ENCODE measurements around the gene ZNF45. TPM values are rescaled to one million over a fixed set of nuclear protein-coding genes. Genes with fewer than 3 reads are reported as not detected.
"Not testable (repeated sequence)": the region's sequence is repeated elsewhere in the genome, so short reads cannot be mapped to it uniquely, and the experiment has no call there.

The ZNF45 gene
- total RNA-seq, 4 donors from 2014 or later = 2.8 to 7.7 (median 4.0) TPM

- Histone ChIP-seq H3K4me3 (no peak overlapping the region), H3K9me3 (peaks cover 0 to 19% (median 14%) of the 10 kb centered on the region in 3 donors), H3K27ac (no peak overlapping the region), H3K4me1 (no peaks in the 10 kb centered on the region), H3K36me3 (peaks cover 0 to 22% of the 10 kb centered on the region in 2 donors), H3K27me3 (no peaks in the 10 kb centered on the region)
- ATAC-seq = no peak
- intact Hi-C loops (cut with DNase I; ENCODE audit: low total_unique reads) (loop anchor here (10.0 kb wide), 1 partner anchor 98 kb away; the partner anchor contains the start of gene ZNF223), in situ Hi-C loops (cut with MboI; ENCODE audit: low sequenced_read_pairs in 4 of 4) (loop anchor here in 1 of 4 donors (10.0 kb wide), 1 partner anchor 132 kb away; the partner anchor contains the start of gene ZNF283)
- no peak for DNase-seq
- TF ChIP-seq POLR2A (IDR thresholded peaks at IDR 0.05) (no peak), CTCF (IDR thresholded peaks at IDR 0.05 in 4 of 5, conservative IDR thresholded peaks at IDR 0.05 in 1 of 5) (no peak)
Observed at GRCh38 chr19:43956827-43957226, 21.7 kb upstream of the ZNF45 start.

- peak within 1 kb of the TSS; percentile 70 to 97 (median 84) for H3K4me3 ChIP-seq
- peaks cover 0 to 13% (median 10%) of the 10 kb centered on the region in 3 donors for H3K9me3 ChIP-seq
- H3K4me1 ChIP-seq = peaks cover 0 to 3% of the 10 kb centered on the region in 2 donors
- DNase-seq (peak; percentile 87 to 90), ATAC-seq (peak; percentile 100)
- in situ Hi-C loops (cut with MboI; ENCODE audit: low sequenced_read_pairs in 4 of 4) = loop anchor here in 1 of 4 donors (10.0 kb wide), 1 partner anchor 126 kb away; the partner anchor contains the start of gene ZNF283
- TF ChIP-seq POLR2A (IDR thresholded peaks at IDR 0.05) (no peak), CTCF (IDR thresholded peaks at IDR 0.05 in 4 of 5, conservative IDR thresholded peaks at IDR 0.05 in 1 of 5) (peak in 4 of 5 experiments; percentile 19 to 48 (median 38))
- intact Hi-C loops (cut with DNase I; ENCODE audit: low total_unique reads) = loop anchor here (1.0 to 10.0 kb wide), 9 partner anchors 16 to 262 kb away; partner anchors contain the start of genes ZNF155, ZNF223, ZNF225 and ZNF227
- H3K36me3 ChIP-seq = peaks cover 0 to 19% of the 10 kb centered on the region in 2 donors
- H3K27me3 ChIP-seq = no peaks in the 10 kb centered on the region
- peak within 1 kb of the TSS; percentile 66 to 80 (median 74) for H3K27ac ChIP-seq
Observed at GRCh38 chr19:43950834-43951645, 16.0 kb upstream of the ZNF45 start, which contains the start of gene ZNF221. Gene ZNF221 (plus strand): TSS chr19:43951228. CDS start chr19:43962727, 11,499 bp downstream.

GRCh38 chr19:43949803-43950202, 14.7 kb upstream of the ZNF45 start:
- not testable (repeated sequence) for H3K36me3 ChIP-seq, DNase-seq, ATAC-seq, H3K27ac ChIP-seq, H3K4me1 ChIP-seq, H3K27me3 ChIP-seq
- H3K9me3 ChIP-seq = peaks cover 0 to 13% (median 9%) of the 10 kb centered on the region in 3 donors
- in situ Hi-C loops (cut with MboI; ENCODE audit: low sequenced_read_pairs in 4 of 4) (loop anchor here in 1 of 4 donors (10.0 kb wide), 1 partner anchor 125 kb away; the partner anchor contains the start of gene ZNF283), intact Hi-C loops (cut with DNase I; ENCODE audit: low total_unique reads) (loop anchor here (2.0 to 10.0 kb wide), 2 partner anchors 105 to 263 kb away; partner anchors contain the start of genes ZNF223 and ZNF227)
- peak overlapping the region in 1 of 4 donors; percentile 26 for H3K4me3 ChIP-seq

GRCh38 chr19:43947412-43947811, 12.3 kb upstream of the ZNF45 start:
- intact Hi-C loops (cut with DNase I; ENCODE audit: low total_unique reads); ATAC-seq; H3K27ac ChIP-seq; H3K36me3 ChIP-seq; H3K27me3 ChIP-seq; in situ Hi-C loops (cut with MboI; ENCODE audit: low sequenced_read_pairs in 4 of 4); H3K4me1 ChIP-seq; DNase-seq: not testable (repeated sequence)
- Histone ChIP-seq H3K4me3 (peak overlapping the region in 1 of 4 donors; percentile 11), H3K9me3 (peaks cover 0 to 13% (median 6%) of the 10 kb centered on the region in 3 donors)

GRCh38 chr19:43941209-43941608, 6.1 kb upstream of the ZNF45 start:
- Histone ChIP-seq H3K9me3 (peaks cover 0 to 7% (median 0%) of the 10 kb centered on the region in 3 donors), H3K27me3 (no peaks in the 10 kb centered on the region), H3K4me1 (no peaks in the 10 kb centered on the region), H3K4me3 (no peak overlapping the region), H3K27ac (no peak overlapping the region), H3K36me3 (no peaks in the 10 kb centered on the region)
- ATAC-seq (no peak), DNase-seq (no peak)
- in situ Hi-C loops (cut with MboI; ENCODE audit: low sequenced_read_pairs in 4 of 4) (no loop called here), intact Hi-C loops (cut with DNase I; ENCODE audit: low total_unique reads) (no loop called here)
- TF ChIP-seq POLR2A (IDR thresholded peaks at IDR 0.05) (no peak), CTCF (IDR thresholded peaks at IDR 0.05 in 4 of 5, conservative IDR thresholded peaks at IDR 0.05 in 1 of 5) (no peak)
